K562 (cell line): ENCODE data around the gene OBSCN. TPM values are rescaled to one million over a fixed set of nuclear protein-coding genes. Genes with fewer than 3 reads are reported as not detected.

Experiments
- ATAC-seq: fragments of 200-7000 bp; cut with Tn5 transposase; 3 replicates; pipeline ENCODE4 v1.9.1; 2020; ENCODE audit warnings: moderate library complexity
- BruUV-seq: library from RNA; stranded (reverse); fragments of 400-500 nt; replicated peaks from 2 replicates; lab custom pipeline; 2021; lab: Mats Ljungman, UMichigan
- CTCF ChIA-PET: fragments of 300-600 bp; formaldehyde crosslinking; extraction: SDS; loops from one replicate; lab custom pipeline; 2021; ENCODE audit warnings: low intra/inter-chr PET ratio; lab: Yijun Ruan, JAX
- POLR2A ChIA-PET: fragments of 300-600, 350-650 bp; sonication (Branson Sonifier 250); formaldehyde crosslinking; extraction: SDS; loops from one replicate; lab custom pipeline; 2021; ENCODE audit warnings: antibody characterized with exemption, inconsistent platforms; lab: Yijun Ruan, JAX
- DNase-seq, 4 experiments: peaks; one replicate each; pipeline versions ENCODE4 v3.0.0 to v3.0.0-alpha.2; 2011 to 2018; ENCODE audit warnings: low spot score in 3 of 4, mixed read lengths in 3 of 4; ENCODE audit errors: extremely low read depth in 1 of 4
- FAIRE-seq: peaks from 2 replicates; lab custom pipeline; 2011; peaks lifted over from hg19 to GRCh38; lab: Jason Lieb, UNC
- H2AFZ ChIP-seq: 2 replicates; pipeline ENCODE4 v1.6.0; 2011; ENCODE audit warnings: low read depth, low read length, control low read depth, inconsistent platforms
- H3K27ac ChIP-seq: fragments of 200-600 bp; 3 replicates; pipeline ENCODE4 v1.8.0; 2011; ENCODE audit warnings: low read depth, mild to moderate bottlenecking, control low read depth, inconsistent platforms, low read length, moderate library complexity, mixed read lengths; ENCODE audit errors: extremely low read depth
- H3K27me3 ChIP-seq, 2 experiments: fragments of 300-600 bp in 1 of 2; 2 replicates in 1 of 2; 3 replicates in 1 of 2; pipeline versions ENCODE4 v1.6.0 to v1.8.0; 2011; ENCODE audit warnings: inconsistent platforms in 2 of 2, low read length in 2 of 2, mild to moderate bottlenecking in 1 of 2, mixed read lengths in 1 of 2, moderate library complexity in 1 of 2; ENCODE audit not compliant: control insufficient read depth in 2 of 2, insufficient read depth in 2 of 2
- H3K36me3 ChIP-seq: fragments of 300-600 bp; 3 replicates; pipeline ENCODE4 v1.8.0; 2011; ENCODE audit warnings: mild to moderate bottlenecking, low read length, inconsistent platforms; ENCODE audit not compliant: control insufficient read depth, insufficient read depth
- H3K4me1 ChIP-seq, 2 experiments: fragments of 200-600 bp in 1 of 2; replicated peaks in 1 of 2; 2 replicates in 1 of 2; 3 replicates in 1 of 2; pipeline versions ENCODE4 v1.5.1 to v1.8.0; 2011; ENCODE audit warnings: inconsistent platforms in 2 of 2, low read length in 2 of 2, mild to moderate bottlenecking in 1 of 2, mixed read lengths in 1 of 2, moderate library complexity in 1 of 2; ENCODE audit not compliant: control insufficient read depth in 2 of 2, insufficient read depth in 2 of 2
- H3K4me2 ChIP-seq: 2 replicates; pipeline ENCODE4 v1.6.1; 2011; ENCODE audit warnings: low read length, control low read depth, inconsistent platforms, mixed read lengths; ENCODE audit not compliant: insufficient read depth
- H3K4me3 ChIP-seq: fragments of 200-600 bp; sonication (generic), shearing (Covaris generic); 2 replicates; pipeline ENCODE4 v1.5.1; 2016; ENCODE audit warnings: control low read depth, inconsistent platforms
- H3K79me2 ChIP-seq: fragments of 200-600 bp; 3 replicates; pipeline ENCODE4 v1.8.0; 2011; ENCODE audit warnings: low read length, inconsistent platforms; ENCODE audit not compliant: control insufficient read depth, insufficient read depth
- H3K9ac ChIP-seq, 2 experiments: 2 replicates each; pipeline versions ENCODE4 v1.6.0 to v1.6.1; 2011; ENCODE audit warnings: low read depth in 2 of 2, low read length in 2 of 2, control low read depth in 1 of 2, inconsistent platforms in 1 of 2, mild to moderate bottlenecking in 1 of 2, mixed read lengths in 1 of 2; ENCODE audit not compliant: insufficient read depth in 1 of 2
- H3K9me1 ChIP-seq: one replicate; pipeline ENCODE4 v1.6.0; 2011; ENCODE audit warnings: inconsistent platforms, mild to moderate bottlenecking, low read length, moderate library complexity; ENCODE audit not compliant: control insufficient read depth, insufficient read depth
- H3K9me3 ChIP-seq: replicated peaks from 2 replicates; pipeline ENCODE4 v1.5.1; 2011; ENCODE audit warnings: low read depth, low read length, inconsistent platforms; ENCODE audit not compliant: control insufficient read depth, insufficient read depth
- H4K20me1 ChIP-seq: replicated peaks from 2 replicates; pipeline ENCODE4 v1.6.1; 2011; ENCODE audit warnings: low read length, inconsistent platforms, mixed read lengths; ENCODE audit not compliant: control insufficient read depth, insufficient read depth
- FIP1L1 ChIP-seq: fragments of 200-400 bp; formaldehyde crosslinking; IDR thresholded peaks from 2 replicates; pipeline ENCODE4 v1.6.1; 2018; ENCODE audit warnings: mild to moderate bottlenecking, low read depth, low read length; ENCODE audit not compliant: poor library complexity, severe bottlenecking
- FOSL1 ChIP-seq: fragments of 200-800 bp; sonication (Bioruptor generic); conservative IDR thresholded peaks from 2 replicates; pipeline ENCODE4 v1.6.1; 2016; ENCODE audit warnings: missing genetic modification characterization, missing compliant biosample characterization
- JUND ChIP-seq, 2 experiments: IDR thresholded peaks; 2 replicates in 1 of 2; 3 replicates in 1 of 2; pipeline ENCODE4 v1.6.1; 2011; ENCODE audit warnings: borderline replicate concordance in 2 of 2, low read depth in 2 of 2, low read length in 2 of 2, improper control_type of control experiment in 1 of 2, missing biosample characterization in 1 of 2, missing genetic modification characterization in 1 of 2, missing genetic modification reagents in 1 of 2
- MCM3 ChIP-seq: fragments of 450-650 bp; IDR thresholded peaks from 2 replicates; pipeline ENCODE4 v1.6.1; 2016
- SIN3B ChIP-seq: fragments of 450-650 bp; IDR thresholded peaks from 2 replicates; pipeline ENCODE4 v1.6.1; 2017; ENCODE audit warnings: low read depth, mild to moderate bottlenecking, moderate library complexity
- SMARCC2 ChIP-seq: fragments of 450-650 bp; IDR thresholded peaks from 2 replicates; pipeline ENCODE4 v1.6.1; 2017; ENCODE audit warnings: antibody characterized with exemption, moderate library complexity, mild to moderate bottlenecking, low read depth
- TCFL5 ChIP-seq: fragments of 250-450 bp; sonication (Bioruptor Pico); conservative IDR thresholded peaks from 2 replicates; pipeline ENCODE4 v1.6.1; 2021; ENCODE audit warnings: mild to moderate bottlenecking, moderate library complexity, matching md5 sums
- ZNF174 ChIP-seq: fragments of 250-450 bp; sonication (Bioruptor Pico); IDR thresholded peaks from 2 replicates; pipeline ENCODE4 v1.4.0; 2020; ENCODE audit warnings: mild to moderate bottlenecking
- ZNF384 ChIP-seq: IDR thresholded peaks from 2 replicates; pipeline ENCODE4 v1.6.1; 2012; ENCODE audit warnings: low read depth, low read length, improper control_type of control experiment
- ZNF408 ChIP-seq: fragments of 250-450 bp; sonication (Bioruptor Pico); IDR thresholded peaks from 2 replicates; pipeline ENCODE4 v1.4.0; 2020; ENCODE audit warnings: low read depth, mild to moderate bottlenecking, moderate library complexity
- ZZZ3 ChIP-seq: fragments of 450-650 bp; IDR thresholded peaks from 2 replicates; pipeline ENCODE4 v1.6.1; 2016; ENCODE audit warnings: antibody characterized with exemption, mild to moderate bottlenecking, moderate library complexity
- WGBS: fragments of 100-300 bp; shearing (Covaris generic); methylation state at CpG from one replicate; pipeline ENCODE4 v1.1.6; 2016; ENCODE audit warnings: low coverage, mixed read lengths; ENCODE audit not compliant: insufficient coverage; ENCODE audit errors: missing lambda C conversion rate; 5-methylcytosine and 5-hydroxymethylcytosine counted together
- in situ Hi-C: fragments of 300-500 bp; cut with MboI; formaldehyde crosslinking; loops from 4 replicates; pipeline ENCODE4 v1.15.0; 2018; ENCODE audit warnings: inconsistent platforms, mixed read lengths
- intact Hi-C: fragments of 100-400 bp; cut with micrococcal nuclease; formaldehyde crosslinking; loops from 2 replicates; pipeline ENCODE4 v1.14.2; 2022
- polyA plus RNA-seq, 8 experiments: library from polyadenylated mRNA; depleted of rRNA in 4 of 8; stranded (reverse) in 5 of 8; unstranded in 3 of 8; fragments of >200 nt; fragmentation: Nextera tagmentation in 2 of 8; fragmentation: Illumina TruSeq in 1 of 8; extraction: Ambion mirVana in 2 of 8; extraction: Trizol in 1 of 8; gene quantifications; 2 replicates each; pipeline versions ENCODE4 v1.2.1 to v1.2.3, GENCODE V29; 2011 to 2014; ENCODE audit warnings: inconsistent platforms in 1 of 8, missing spikeins in 1 of 8
- total RNA-seq, 7 experiments: library from RNA; depleted of rRNA in 6 of 7; stranded (reverse); fragments of >200 nt in 6 of 7; fragmentation: Illumina TruSeq in 2 of 7; extraction: Trizol in 2 of 7; gene quantifications; 2 replicates each; pipeline versions ENCODE4 v1.2.1 to v1.2.3, GENCODE V29; 2011 to 2021; ENCODE audit warnings: low replicate concordance in 1 of 7
- TF ChIP-seq, protein P1 (sequence below), 3 experiments: IDR thresholded peaks in 2 of 3; conservative IDR thresholded peaks in 1 of 3; 2 replicates each; pipeline ENCODE4 v1.5.1; 2011 to 2012; ENCODE audit warnings: low read length in 3 of 3, mild to moderate bottlenecking in 3 of 3, control low read depth in 2 of 3, improper control_type of control experiment in 1 of 3, inconsistent platforms in 1 of 3, low read depth in 1 of 3, mixed read lengths in 1 of 3, moderate library complexity in 1 of 3; ENCODE audit not compliant: insufficient read depth in 2 of 3
- TF ChIP-seq, protein P2 (sequence below), 2 experiments: fragments of 450-650 bp in 1 of 2; IDR thresholded peaks; 2 replicates each; pipeline ENCODE4 v1.6.1; 2011 to 2017; ENCODE audit warnings: low read depth in 2 of 2, antibody characterized with exemption in 1 of 2, borderline replicate concordance in 1 of 2, low read length in 1 of 2, mild to moderate bottlenecking in 1 of 2, mixed read lengths in 1 of 2; ENCODE audit not compliant: control insufficient read depth in 1 of 2
- TF ChIP-seq, protein P3 (sequence below): sonication (generic); IDR thresholded peaks from 2 replicates; pipeline ENCODE4 v1.6.1; 2016

The OBSCN gene
- total and polyA plus RNA-seq, 9 of the 15 experiments (the other 6 are each of a cell fraction or from before 2014, with no cell fraction given): 0.18 to 19.7 (median 3.6) TPM

DNA sequence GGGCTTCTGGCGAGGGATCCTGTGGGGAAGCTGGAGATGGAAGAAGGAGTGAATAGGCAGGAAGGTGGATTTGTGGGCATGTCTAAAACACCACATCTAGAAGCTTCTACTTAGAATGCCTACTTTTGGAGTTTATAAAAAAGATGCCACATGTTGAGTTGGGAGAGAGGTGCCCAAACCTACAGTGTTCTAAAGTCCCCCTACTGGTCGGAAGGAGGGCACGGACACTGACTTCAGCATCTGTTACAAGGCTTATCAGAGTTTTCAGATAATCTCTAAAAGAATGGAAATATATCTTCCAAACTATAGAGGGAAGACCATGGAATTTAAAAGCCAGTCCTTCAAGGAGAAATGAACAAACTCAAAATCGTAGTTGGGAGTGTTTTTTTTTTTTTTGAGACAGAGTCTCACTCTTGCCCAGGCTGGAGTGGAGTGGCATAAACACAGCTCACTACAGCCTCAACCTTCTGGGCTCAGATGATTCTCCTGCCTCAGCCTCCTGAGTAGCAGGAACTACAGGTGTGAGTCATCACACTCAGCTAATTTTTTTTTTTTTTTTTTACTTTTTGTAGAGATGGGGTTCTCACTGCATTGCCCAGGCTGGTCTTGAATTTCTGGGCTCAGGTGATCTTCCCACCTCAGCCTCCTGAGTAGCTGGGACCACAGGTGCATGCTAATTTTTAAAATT is 27.4 kb upstream of the OBSCN start:
- ChIA-PET POLR2A (interaction anchor here (0.6 to 1.9 kb wide), 4 partner anchors 24 to 1080 kb away, joined by 3 to 7 read pairs (median 3); no protein-coding TSS in a partner anchor), CTCF (no interaction called here)
- DNase-seq (no peak), ATAC-seq (no peak), FAIRE-seq (no peak)
- intact Hi-C loops: loop anchor here (5.0 kb wide), 1 partner anchor 48 kb away; no protein-coding TSS in a partner anchor
- Histone ChIP-seq H3K4me2 (no peak overlapping the region), H3K27me3 (no peaks in the 10 kb centered on the region), H3K9me1 (no peaks in the 10 kb centered on the region), H3K4me3 (no peak overlapping the region), H3K4me1 (peaks cover 22 to 31% of the 10 kb centered on the region in 2 experiments; a peak in 4 of 5 replicates), H3K9me3 (no peaks in the 10 kb centered on the region), H3K36me3 (peaks cover 5% of the 10 kb centered on the region; the same call in 2 of the 3 replicates), H3K79me2 (no peaks in the 10 kb centered on the region), H2AFZ (no peak overlapping the region), H3K27ac (no peak overlapping the region), H3K9ac (no peak overlapping the region), H4K20me1 (0 out of 2 replicates have a peak, but pooled peaks cover 4% of the 10 kb centered on the region)
- in situ Hi-C loops: no loop called here
- BruUV-seq: no TSS peak
- WGBS: 41% methylated on average over 4 of the region's 4 CpGs
- TF ChIP-seq FIP1L1 (no peak), FOSL1 (tag) (peak; percentile 66), ZZZ3 (no peak), MCM3 (no peak), TCFL5 (no peak), ZNF408 (no peak), ZNF384 (peak; percentile 54; the same call in 1 of the 2 replicates), JUND (IDR thresholded peaks at IDR 0.05; ENCODE audit: borderline replicate concordance, low read depth, low read length) (peak; percentile 38; the same call in 1 of the 2 replicates), JUND (tag; IDR thresholded peaks at IDR 0.05; ENCODE audit: borderline replicate concordance, low read depth, low read length) (peak; percentile 70; the same call in 2 of the 3 replicates), ZNF174 (no peak), SIN3B (no peak), SMARCC2 (no peak)
- TF ChIP-seq, protein P1, sequence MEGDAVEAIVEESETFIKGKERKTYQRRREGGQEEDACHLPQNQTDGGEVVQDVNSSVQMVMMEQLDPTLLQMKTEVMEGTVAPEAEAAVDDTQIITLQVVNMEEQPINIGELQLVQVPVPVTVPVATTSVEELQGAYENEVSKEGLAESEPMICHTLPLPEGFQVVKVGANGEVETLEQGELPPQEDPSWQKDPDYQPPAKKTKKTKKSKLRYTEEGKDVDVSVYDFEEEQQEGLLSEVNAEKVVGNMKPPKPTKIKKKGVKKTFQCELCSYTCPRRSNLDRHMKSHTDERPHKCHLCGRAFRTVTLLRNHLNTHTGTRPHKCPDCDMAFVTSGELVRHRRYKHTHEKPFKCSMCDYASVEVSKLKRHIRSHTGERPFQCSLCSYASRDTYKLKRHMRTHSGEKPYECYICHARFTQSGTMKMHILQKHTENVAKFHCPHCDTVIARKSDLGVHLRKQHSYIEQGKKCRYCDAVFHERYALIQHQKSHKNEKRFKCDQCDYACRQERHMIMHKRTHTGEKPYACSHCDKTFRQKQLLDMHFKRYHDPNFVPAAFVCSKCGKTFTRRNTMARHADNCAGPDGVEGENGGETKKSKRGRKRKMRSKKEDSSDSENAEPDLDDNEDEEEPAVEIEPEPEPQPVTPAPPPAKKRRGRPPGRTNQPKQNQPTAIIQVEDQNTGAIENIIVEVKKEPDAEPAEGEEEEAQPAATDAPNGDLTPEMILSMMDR (IDR thresholded peaks at IDR 0.05 in 2 of 3, conservative IDR thresholded peaks at IDR 0.05 in 1 of 3; ENCODE audit: insufficient read depth in 2 of 3, low read depth in 1 of 3, low read length in 3 of 3): peak; percentile 25 to 51 (median 36); a peak in 5 of 6 replicates
- TF ChIP-seq, protein P2, sequence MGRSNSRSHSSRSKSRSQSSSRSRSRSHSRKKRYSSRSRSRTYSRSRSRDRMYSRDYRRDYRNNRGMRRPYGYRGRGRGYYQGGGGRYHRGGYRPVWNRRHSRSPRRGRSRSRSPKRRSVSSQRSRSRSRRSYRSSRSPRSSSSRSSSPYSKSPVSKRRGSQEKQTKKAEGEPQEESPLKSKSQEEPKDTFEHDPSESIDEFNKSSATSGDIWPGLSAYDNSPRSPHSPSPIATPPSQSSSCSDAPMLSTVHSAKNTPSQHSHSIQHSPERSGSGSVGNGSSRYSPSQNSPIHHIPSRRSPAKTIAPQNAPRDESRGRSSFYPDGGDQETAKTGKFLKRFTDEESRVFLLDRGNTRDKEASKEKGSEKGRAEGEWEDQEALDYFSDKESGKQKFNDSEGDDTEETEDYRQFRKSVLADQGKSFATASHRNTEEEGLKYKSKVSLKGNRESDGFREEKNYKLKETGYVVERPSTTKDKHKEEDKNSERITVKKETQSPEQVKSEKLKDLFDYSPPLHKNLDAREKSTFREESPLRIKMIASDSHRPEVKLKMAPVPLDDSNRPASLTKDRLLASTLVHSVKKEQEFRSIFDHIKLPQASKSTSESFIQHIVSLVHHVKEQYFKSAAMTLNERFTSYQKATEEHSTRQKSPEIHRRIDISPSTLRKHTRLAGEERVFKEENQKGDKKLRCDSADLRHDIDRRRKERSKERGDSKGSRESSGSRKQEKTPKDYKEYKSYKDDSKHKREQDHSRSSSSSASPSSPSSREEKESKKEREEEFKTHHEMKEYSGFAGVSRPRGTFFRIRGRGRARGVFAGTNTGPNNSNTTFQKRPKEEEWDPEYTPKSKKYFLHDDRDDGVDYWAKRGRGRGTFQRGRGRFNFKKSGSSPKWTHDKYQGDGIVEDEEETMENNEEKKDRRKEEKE (IDR thresholded peaks at IDR 0.05; ENCODE audit: borderline replicate concordance in 1 of 2, control insufficient read depth in 1 of 2, low read depth in 2 of 2, low read length in 1 of 2): no peak
- TF ChIP-seq, protein P3, sequence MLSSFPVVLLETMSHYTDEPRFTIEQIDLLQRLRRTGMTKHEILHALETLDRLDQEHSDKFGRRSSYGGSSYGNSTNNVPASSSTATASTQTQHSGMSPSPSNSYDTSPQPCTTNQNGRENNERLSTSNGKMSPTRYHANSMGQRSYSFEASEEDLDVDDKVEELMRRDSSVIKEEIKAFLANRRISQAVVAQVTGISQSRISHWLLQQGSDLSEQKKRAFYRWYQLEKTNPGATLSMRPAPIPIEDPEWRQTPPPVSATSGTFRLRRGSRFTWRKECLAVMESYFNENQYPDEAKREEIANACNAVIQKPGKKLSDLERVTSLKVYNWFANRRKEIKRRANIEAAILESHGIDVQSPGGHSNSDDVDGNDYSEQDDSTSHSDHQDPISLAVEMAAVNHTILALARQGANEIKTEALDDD: no peak
